ENCODE data around the gene RAD51B. TPM values are rescaled to one million over a fixed set of nuclear protein-coding genes. Genes with fewer than 3 reads are reported as not detected.

The RAD51B gene
- total and polyA plus RNA-seq, 4 donors: 2.8 to 39.6 (median 13.3) TPM; not detected in 1

DNA sequence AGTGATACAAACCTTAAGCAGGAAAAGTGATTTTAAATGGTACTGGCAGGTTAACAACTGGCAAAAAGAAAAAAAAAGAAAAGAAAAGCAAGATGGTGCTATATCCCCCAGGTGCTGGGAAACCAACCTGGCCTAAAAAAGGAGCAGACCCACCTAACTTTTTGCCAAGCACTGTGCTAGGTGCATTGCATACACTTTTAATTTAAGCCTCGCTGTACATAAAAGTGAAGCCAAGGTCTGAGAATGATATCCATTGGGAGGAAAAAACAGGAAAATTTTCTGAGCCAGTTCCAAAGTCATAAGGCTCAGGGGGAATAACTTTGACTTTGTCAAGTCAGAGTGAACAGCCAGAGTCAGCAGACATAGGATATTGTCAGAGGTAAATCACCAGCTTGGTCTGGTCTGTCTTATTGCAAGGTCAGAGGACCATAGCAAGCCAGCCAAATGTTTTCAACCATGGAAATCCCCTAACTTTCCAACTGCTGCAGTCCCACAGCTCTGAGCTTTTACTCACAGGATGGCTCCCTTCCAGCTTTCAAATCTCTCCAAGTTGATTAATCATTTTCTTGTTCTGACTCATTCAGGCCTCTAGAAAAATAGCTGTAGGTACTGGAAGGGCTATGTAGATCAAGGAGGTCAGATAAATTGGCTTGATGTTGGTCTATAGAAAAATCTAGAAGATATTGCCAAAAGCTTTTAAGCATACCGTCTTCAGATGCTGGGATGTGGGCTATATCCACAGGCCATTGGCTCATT, 412.9 kb downstream of the RAD51B start:
- Histone ChIP-seq H3K27ac (ENCODE audit: low read depth in 1 of 2, low read length in 2 of 2) (peak overlapping the region; percentile 19 to 81), H3K9me3 (ENCODE audit: control insufficient read depth, low read length) (no peaks in the 10 kb centered on the region), H3K36me3 (ENCODE audit: control insufficient read depth in 1 of 2, insufficient read depth in 2 of 2, low read length in 1 of 2) (no peaks in the 10 kb centered on the region), H3K27me3 (ENCODE audit: control insufficient read depth in 1 of 2, insufficient read depth in 2 of 2, low read length in 1 of 2) (no peaks in the 10 kb centered on the region), H3K4me3 (ENCODE audit: low read length in 2 of 2) (no peak overlapping the region), H3K4me1 (ENCODE audit: control insufficient read depth in 1 of 2, insufficient read depth in 2 of 2, low read length in 2 of 2) (peaks cover 0 to 3% of the 10 kb centered on the region in 2 donors)
- DNase-seq (peak in 1 of 2 donors; percentile 68), ATAC-seq (ENCODE audit: low FRiP score) (peak; percentile 94)
- 4 to 12% methylated on average over 2 of the region's 2 CpGs for WGBS, 2 donors
- intact Hi-C loops (cut with DNase I): loop anchor here in 1 of 2 donors (5.0 kb wide), 1 partner anchor 290 kb away; no protein-coding TSS in a partner anchor

DNA sequence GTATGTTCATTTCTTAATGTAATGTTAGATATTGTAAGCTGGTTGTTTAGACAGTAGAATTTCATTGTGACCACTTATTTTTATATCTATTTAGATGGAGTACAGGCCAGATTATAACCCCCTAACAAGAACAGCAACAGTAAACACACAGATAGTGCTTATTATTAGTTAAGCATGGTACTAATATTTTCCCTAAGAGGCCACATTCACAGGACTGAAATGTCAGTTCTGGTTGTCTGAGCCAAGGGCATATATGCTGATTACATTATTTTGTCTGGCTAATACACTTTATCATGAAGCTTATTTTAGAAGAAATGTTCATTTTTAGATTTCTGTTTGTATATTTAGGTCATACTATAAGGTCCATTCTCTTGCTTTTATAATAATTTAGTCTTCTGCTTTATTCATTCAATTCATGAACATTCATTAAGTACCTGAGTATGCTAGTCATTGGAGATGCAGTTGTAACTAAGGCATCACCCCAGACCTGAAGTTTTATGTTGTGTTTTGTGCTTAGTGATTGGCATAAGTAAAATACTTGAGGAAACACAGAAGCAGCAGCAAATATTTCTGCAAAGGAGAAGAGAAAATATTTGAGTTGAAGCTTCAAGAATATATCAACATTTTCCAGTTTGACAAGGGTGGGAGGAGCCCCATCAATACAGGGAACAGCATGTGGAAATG, 413.7 kb downstream of the RAD51B start:
- no peaks in the 10 kb centered on the region for H3K27me3 ChIP-seq (ENCODE audit: control insufficient read depth in 1 of 2, insufficient read depth in 2 of 2, low read length in 1 of 2)
- no peaks in the 10 kb centered on the region for H3K9me3 ChIP-seq (ENCODE audit: control insufficient read depth, low read length)
- ATAC-seq (ENCODE audit: low FRiP score) (no peak), DNase-seq (no peak)
- H3K36me3 ChIP-seq (ENCODE audit: control insufficient read depth in 1 of 2, insufficient read depth in 2 of 2, low read length in 1 of 2): no peaks in the 10 kb centered on the region
- intact Hi-C loops (cut with DNase I): loop anchor here in 1 of 2 donors (5.0 kb wide), 1 partner anchor 291 kb away; no protein-coding TSS in a partner anchor
- peak overlapping the region in 1 of 2 donors; percentile 28 for H3K27ac ChIP-seq (ENCODE audit: low read depth in 1 of 2, low read length in 2 of 2)
- H3K4me3 ChIP-seq (ENCODE audit: low read length in 2 of 2): no peak overlapping the region
- peaks cover 0 to 3% of the 10 kb centered on the region in 2 donors for H3K4me1 ChIP-seq (ENCODE audit: control insufficient read depth in 1 of 2, insufficient read depth in 2 of 2, low read length in 2 of 2)

DNA sequence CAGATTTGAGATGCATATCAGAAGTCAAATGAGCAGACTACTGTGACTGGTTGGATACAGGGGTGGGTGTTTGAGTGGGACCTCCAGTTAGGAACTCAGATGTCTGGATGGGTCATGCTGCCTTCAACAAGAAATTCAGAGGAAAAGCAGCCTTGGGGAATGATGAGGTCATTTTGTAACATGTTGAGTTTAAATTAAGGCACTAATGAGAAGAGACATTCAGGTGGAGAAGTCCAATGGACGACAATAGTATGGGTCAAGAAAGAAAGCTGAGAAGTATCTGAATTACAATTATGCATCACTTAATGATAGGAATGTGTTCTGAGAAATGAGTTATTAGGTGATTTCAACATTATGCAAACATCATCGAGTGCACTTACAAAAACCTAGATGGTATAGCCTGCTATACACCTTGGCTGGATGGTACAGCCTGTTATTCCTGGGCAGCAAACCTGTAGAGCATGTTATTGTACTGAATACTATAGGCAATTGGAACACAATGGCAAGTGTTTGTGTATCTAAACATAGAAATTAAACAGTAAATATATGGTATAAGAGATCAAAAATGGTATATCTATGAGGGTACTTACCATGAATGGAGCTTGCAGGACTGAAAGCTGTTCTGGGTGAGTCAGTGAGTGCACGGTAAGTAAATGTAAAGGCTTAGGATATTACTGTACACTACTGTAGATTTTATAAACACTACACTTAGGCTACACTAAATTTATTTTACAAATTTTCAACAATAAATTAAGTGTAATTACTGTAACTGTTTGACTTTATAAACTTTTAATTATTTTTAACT, 414.7 kb downstream of the RAD51B start:
- Histone ChIP-seq H3K4me3 (ENCODE audit: low read length in 2 of 2) (no peak overlapping the region), H3K27me3 (ENCODE audit: control insufficient read depth in 1 of 2, insufficient read depth in 2 of 2, low read length in 1 of 2) (no peaks in the 10 kb centered on the region), H3K27ac (ENCODE audit: low read depth in 1 of 2, low read length in 2 of 2) (peak overlapping the region; percentile 43 to 68), H3K4me1 (ENCODE audit: control insufficient read depth in 1 of 2, insufficient read depth in 2 of 2, low read length in 2 of 2) (peaks cover 0 to 3% of the 10 kb centered on the region in 2 donors), H3K9me3 (ENCODE audit: control insufficient read depth, low read length) (no peaks in the 10 kb centered on the region), H3K36me3 (ENCODE audit: control insufficient read depth in 1 of 2, insufficient read depth in 2 of 2, low read length in 1 of 2) (no peaks in the 10 kb centered on the region)
- ATAC-seq (ENCODE audit: low FRiP score) (no peak), DNase-seq (no peak)
- intact Hi-C loops (cut with DNase I): loop anchor here in 1 of 2 donors (5.0 kb wide), 1 partner anchor 292 kb away; no protein-coding TSS in a partner anchor
- 91 to 94% methylated on average over 3 of the region's 3 CpGs for WGBS, 2 donors

DNA sequence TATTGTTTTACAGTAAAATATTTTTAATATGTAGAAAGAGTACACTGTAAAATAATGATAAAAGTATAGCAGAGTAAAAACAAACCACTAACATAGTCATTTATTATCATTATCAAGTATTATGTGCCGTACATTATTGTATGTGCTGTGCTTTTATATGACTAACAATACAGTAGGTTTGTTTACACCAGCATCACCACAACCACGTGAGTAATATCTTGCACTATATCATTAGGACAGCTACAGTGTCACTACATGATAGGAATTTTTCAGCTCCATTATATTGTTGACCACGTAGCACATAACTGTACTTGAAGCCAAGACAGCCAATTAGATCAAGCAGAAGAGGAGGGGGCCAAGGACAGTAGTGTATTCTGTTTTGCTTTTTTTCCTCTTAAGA, 415.4 kb downstream of the RAD51B start:
- H3K27me3 ChIP-seq (ENCODE audit: control insufficient read depth in 1 of 2, insufficient read depth in 2 of 2, low read length in 1 of 2): no peaks in the 10 kb centered on the region
- H3K4me3 ChIP-seq (ENCODE audit: low read length in 2 of 2): no peak overlapping the region
- H3K4me1 ChIP-seq (ENCODE audit: control insufficient read depth in 1 of 2, insufficient read depth in 2 of 2, low read length in 2 of 2): peaks cover 0 to 3% of the 10 kb centered on the region in 2 donors
- ATAC-seq (ENCODE audit: low FRiP score) (no peak), DNase-seq (no peak)
- no peak overlapping the region for H3K27ac ChIP-seq (ENCODE audit: low read depth in 1 of 2, low read length in 2 of 2)
- 90 to 91% methylated on average over 3 of the region's 3 CpGs for WGBS, 2 donors
- no peaks in the 10 kb centered on the region for H3K36me3 ChIP-seq (ENCODE audit: control insufficient read depth in 1 of 2, insufficient read depth in 2 of 2, low read length in 1 of 2)
- intact Hi-C loops (cut with DNase I): no loop called here
- H3K9me3 ChIP-seq (ENCODE audit: control insufficient read depth, low read length): no peaks in the 10 kb centered on the region

DNA sequence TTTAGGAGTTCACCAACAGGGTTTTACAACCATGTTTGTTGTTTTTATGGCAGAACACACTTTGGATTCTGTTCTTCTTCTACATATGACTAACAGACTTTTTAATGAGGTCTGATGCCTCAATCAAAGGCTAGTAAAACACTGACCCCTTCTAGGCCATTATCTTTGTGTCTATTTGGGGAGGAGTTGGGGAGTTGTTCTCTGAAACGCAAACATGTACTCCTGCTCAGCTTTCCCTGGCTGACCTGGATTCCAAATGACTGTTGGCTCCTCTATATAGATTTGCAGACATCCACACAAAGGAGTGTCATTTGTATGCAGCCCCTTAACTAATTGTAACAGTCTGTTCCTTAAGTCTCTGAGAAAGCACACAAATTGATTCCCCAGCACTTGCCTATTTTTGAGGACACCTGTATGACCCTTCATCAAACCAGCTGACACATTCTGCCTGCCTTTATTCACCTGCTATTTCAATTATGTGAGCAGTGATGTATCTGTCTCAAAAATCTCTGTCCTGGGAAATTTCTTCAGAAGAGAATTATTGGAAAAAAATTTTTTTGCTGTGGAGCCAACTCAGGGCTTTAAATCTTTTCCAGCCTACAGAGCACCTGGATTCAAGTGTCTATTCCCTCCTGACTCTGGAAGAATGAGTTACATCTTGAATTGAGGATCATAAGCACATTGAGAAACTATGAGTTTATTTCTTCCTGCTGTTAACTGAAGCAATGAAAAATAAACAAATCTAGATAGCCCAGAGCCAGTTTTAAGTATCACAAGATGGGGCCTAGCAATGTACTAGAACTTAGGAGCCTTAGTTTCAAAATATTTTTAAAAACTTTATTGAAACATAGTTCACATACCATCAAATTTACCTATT, 417.2 kb downstream of the RAD51B start:
- ATAC-seq (ENCODE audit: low FRiP score): no peak
- Histone ChIP-seq H3K27me3 (ENCODE audit: control insufficient read depth in 1 of 2, insufficient read depth in 2 of 2, low read length in 1 of 2) (no peaks in the 10 kb centered on the region), H3K36me3 (ENCODE audit: control insufficient read depth in 1 of 2, insufficient read depth in 2 of 2, low read length in 1 of 2) (no peaks in the 10 kb centered on the region), H3K4me1 (ENCODE audit: control insufficient read depth in 1 of 2, insufficient read depth in 2 of 2, low read length in 2 of 2) (no peaks in the 10 kb centered on the region), H3K9me3 (ENCODE audit: control insufficient read depth, low read length) (no peaks in the 10 kb centered on the region), H3K4me3 (ENCODE audit: low read length in 2 of 2) (no peak overlapping the region), H3K27ac (ENCODE audit: low read depth in 1 of 2, low read length in 2 of 2) (no peak overlapping the region)
- DNase-seq: no peak
- intact Hi-C loops (cut with DNase I): no loop called here
- WGBS, 2 donors: 58 to 77% methylated on average over 1 of the region's 1 CpG

DNA sequence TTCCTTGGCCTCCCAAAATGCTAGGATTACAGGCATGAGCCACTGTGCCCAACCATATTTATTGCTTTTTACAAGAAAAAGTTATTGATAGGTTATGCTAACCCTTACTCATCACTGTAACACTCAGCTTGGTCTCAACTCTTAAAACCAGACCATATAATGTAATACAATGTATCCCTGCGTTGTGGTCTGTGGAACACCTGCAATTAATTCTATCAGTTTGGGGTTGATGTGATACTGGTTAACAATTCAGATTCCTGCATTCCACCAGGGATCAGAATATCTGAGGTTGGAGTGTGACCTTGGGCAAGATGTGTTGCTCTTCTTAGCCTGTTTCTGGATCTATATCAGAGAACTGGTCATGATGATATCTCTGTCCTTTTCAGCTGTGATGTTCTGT, 419.0 kb downstream of the RAD51B start:
- no peak overlapping the region for H3K27ac ChIP-seq (ENCODE audit: low read depth in 1 of 2, low read length in 2 of 2)
- 98 to 100% methylated on average over 1 of the region's 1 CpG for WGBS, 2 donors
- H3K36me3 ChIP-seq (ENCODE audit: control insufficient read depth in 1 of 2, insufficient read depth in 2 of 2, low read length in 1 of 2): no peaks in the 10 kb centered on the region
- H3K4me3 ChIP-seq (ENCODE audit: low read length in 2 of 2): no peak overlapping the region
- DNase-seq (no peak), ATAC-seq (ENCODE audit: low FRiP score) (no peak)
- intact Hi-C loops (cut with DNase I): no loop called here
- H3K4me1 ChIP-seq (ENCODE audit: control insufficient read depth in 1 of 2, insufficient read depth in 2 of 2, low read length in 2 of 2): no peaks in the 10 kb centered on the region
- no peaks in the 10 kb centered on the region for H3K9me3 ChIP-seq (ENCODE audit: control insufficient read depth, low read length)
- H3K27me3 ChIP-seq (ENCODE audit: control insufficient read depth in 1 of 2, insufficient read depth in 2 of 2, low read length in 1 of 2): no peaks in the 10 kb centered on the region

DNA sequence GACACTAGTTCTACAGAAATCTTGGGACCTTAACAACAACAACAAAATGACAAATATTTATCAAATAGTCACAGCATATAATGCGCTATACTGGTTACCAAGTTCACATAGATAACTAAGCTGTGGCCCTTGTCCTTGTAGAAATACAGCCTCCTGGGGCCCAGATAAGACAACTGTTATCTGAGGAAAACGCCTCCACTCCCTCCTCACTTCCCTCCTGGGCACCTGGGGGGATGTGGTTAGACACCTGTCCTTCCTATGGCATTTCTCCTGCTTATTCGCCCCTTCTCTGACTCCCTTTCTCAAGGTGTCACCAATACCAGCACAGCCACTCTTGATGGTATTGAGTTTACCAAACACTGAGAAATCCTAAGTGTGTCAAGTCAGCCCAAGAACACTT, 419.4 kb downstream of the RAD51B start:
- Histone ChIP-seq H3K36me3 (ENCODE audit: control insufficient read depth in 1 of 2, insufficient read depth in 2 of 2, low read length in 1 of 2) (no peaks in the 10 kb centered on the region), H3K27ac (ENCODE audit: low read depth in 1 of 2, low read length in 2 of 2) (no peak overlapping the region), H3K4me3 (ENCODE audit: low read length in 2 of 2) (no peak overlapping the region), H3K4me1 (ENCODE audit: control insufficient read depth in 1 of 2, insufficient read depth in 2 of 2, low read length in 2 of 2) (no peaks in the 10 kb centered on the region), H3K27me3 (ENCODE audit: control insufficient read depth in 1 of 2, insufficient read depth in 2 of 2, low read length in 1 of 2) (no peaks in the 10 kb centered on the region), H3K9me3 (ENCODE audit: control insufficient read depth, low read length) (no peaks in the 10 kb centered on the region)
- WGBS, 2 donors: 96% methylated on average over 3 of the region's 3 CpGs
- DNase-seq (no peak), ATAC-seq (ENCODE audit: low FRiP score) (no peak)
- intact Hi-C loops (cut with DNase I): no loop called here

Measured in aorta (tissue), 5 donors.